Left kidney (tissue), 2 donors: ENCODE measurements around the gene GAS2L1. TPM values are rescaled to one million over a fixed set of nuclear protein-coding genes. Genes with fewer than 3 reads are reported as not detected.

Experiments
- DNase-seq: peaks from one replicate; pipeline ENCODE4 v3.0.0-alpha.2; 2013
- polyA plus RNA-seq: library from polyadenylated mRNA; unstranded; fragments of 120-200 nt; gene quantifications from one replicate; pipeline ENCODE4 v1.2.1, GENCODE V29; 2013; ENCODE audit not compliant: insufficient read length

The GAS2L1 gene
- polyA plus RNA-seq, 1 donor = 5.9 TPM

GRCh38 chr22:29272624-29273023 lies 33.8 kb upstream of the GAS2L1 start:
- no peak for DNase-seq

GRCh38 chr22:29275167-29275566 lies 31.3 kb upstream of the GAS2L1 start:
- DNase-seq = no peak

DNA sequence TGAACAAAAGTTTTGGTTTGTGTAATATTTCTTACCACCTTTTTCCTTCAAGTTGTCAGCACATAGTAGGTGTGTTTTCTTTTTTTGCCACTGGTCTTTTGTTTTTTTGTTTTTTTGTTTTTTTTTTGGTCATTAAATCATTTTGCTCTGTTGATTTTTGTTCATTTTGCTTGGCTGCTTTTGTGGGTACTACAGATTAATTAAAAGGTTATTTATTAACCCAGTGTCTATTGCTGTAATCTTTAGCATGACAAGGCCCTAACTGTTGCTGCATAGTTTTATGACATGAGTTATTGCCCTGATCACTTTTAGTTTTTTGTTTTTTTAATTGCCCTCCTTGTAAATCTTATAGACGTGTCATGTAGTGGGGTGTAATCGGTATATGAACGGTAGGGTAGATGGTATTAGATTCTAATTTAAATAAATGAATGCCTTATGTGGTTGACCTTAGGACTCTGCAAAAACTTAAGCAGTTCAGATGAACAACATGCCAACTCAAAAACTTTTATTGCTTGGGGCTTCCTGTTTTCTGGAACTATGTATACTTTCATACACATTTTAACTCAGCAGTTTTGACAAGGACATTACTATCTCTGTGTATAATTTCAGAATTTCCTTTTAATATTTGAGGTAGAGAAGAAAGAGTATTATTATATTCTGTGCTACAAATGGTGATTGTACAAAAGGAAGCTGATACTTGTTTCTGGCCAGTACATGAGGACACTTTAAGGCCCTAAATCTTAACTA lies 30.5 kb upstream of the GAS2L1 start:
- no peak for DNase-seq

GRCh38 chr22:29277927-29278326 lies 28.5 kb upstream of the GAS2L1 start:
- DNase-seq = no peak

DNA sequence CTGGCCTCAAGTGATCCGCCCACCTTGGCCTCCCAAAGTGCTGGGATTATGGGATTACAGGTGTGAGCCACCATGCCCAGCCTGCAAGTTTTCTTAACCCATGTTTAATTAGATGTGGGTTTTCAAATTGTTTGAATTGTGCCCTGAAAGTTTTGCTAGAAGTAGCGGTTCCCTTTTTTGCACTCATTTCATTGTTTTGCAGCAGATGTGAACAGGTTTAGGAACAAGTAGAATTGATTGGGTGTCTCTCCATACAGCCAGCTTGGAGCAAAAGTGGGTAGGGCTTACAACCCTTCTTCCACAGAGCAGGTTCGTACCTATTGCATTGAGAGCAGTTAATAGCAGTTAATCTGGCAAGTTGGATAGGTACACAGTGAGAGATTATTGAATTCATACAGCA lies 22.3 kb upstream of the GAS2L1 start:
- DNase-seq = no peak

- no peak for DNase-seq
These were observed 17.6 kb upstream of the GAS2L1 start for GRCh38 chr22:29288837-29289236.

DNA sequence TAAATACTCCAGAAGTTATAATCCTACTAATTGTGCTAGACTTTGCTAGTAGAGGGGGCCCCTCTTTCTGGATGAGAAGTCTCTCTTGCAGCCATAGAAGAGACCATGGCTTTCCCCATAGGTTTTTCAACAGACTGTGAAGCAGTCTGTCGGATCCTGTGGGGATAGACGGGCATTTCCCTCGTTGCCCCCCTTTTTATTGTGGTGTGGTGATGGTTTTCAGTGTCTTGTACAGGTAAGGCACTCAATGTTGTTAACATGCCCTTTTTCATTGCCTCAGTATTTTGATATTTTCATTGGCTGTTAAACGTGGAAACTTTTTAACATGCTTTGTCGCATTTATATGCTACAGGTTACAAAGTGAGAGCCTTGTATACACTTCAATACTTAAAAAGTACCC lies 16.4 kb upstream of the GAS2L1 start:
- DNase-seq = no peak

GRCh38 chr22:29291215-29291614 lies 15.2 kb upstream of the GAS2L1 start:
- DNase-seq = no peak

DNA sequence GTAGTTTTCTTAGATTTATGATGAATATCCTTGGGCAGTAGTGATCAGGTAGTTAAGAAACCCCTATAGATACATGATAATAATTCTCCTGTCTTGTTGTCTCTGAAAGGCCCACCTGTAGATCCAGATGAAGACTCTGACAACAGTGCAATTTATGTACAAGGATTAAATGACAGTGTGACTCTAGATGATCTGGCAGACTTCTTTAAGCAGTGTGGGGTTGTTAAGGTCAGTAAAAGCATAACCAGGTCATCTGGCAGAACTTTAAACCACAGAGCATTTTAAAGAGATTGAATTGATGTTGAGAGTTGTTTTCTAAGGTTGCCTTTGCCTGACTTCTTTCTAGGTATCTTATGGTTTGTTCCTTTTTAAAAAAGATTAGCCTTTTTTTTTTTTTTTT lies 14.1 kb upstream of the GAS2L1 start:
- DNase-seq = no peak

- no peak for DNase-seq
These were observed 7.8 kb upstream of the GAS2L1 start for GRCh38 chr22:29298641-29299040.

- no peak for DNase-seq
These were observed 7.1 kb upstream of the GAS2L1 start for GRCh38 chr22:29299136-29299900.

GRCh38 chr22:29300467-29300806 lies 6.0 kb upstream of the GAS2L1 start:
- DNase-seq = no peak

GRCh38 chr22:29300807-29301601 lies 5.4 kb upstream of the GAS2L1 start:
- no peak for DNase-seq

DNA sequence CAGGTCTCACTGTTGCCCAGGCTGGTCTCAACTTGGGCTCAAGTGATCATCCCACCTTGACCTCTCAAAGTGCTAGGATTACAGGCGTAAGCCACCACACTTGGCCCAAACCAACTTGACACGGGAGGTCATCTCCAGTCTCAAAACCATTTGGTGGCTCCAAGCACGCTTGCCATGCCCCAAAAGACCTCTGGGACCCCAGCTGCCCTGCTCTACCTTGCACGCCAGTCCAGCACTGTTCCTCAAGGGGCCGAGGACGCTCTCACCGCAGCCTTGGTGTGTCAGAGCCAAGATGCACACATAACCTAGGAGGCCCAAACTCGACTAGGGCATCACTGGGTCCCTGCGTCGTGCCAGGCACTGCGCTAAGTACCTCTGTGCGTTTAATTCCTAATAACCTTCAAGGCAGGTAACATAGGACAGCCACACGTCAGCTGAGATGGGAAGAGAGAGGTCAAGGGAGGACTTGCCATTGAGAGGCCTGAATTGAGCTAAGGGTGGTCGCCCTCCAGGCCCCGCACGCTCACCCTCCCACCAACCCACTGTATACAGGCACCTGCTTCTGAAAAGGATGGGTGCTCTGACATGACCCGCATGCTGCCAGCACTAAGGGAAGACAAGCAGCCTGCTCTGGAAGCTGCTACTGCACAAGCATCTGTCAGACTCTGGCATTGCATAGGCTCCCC lies 4.6 kb upstream of the GAS2L1 start:
- no peak for DNase-seq

- no peak for DNase-seq
These were observed 4.1 kb upstream of the GAS2L1 start for GRCh38 chr22:29302402-29302680.

- no peak for DNase-seq
These were observed 3.6 kb upstream of the GAS2L1 start for GRCh38 chr22:29302681-29303465.

DNA sequence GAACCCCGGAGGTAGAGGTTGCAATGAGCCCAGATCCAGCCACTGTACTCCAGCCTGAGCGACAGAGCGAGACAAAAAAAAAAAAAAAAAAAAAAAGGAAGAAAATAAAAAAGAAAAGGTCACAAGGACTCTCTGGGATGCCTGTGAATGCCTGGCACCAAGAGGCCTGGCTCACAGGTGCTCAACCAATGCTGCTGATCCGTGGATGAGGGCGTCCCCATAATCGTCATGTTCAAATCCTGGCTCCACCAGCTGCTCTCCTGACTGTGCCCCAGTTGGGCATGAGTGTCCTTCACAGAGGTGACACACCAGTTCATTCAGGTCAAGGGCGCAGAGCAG lies 645 bp upstream of the GAS2L1 start:
- DNase-seq = no peak

DNA sequence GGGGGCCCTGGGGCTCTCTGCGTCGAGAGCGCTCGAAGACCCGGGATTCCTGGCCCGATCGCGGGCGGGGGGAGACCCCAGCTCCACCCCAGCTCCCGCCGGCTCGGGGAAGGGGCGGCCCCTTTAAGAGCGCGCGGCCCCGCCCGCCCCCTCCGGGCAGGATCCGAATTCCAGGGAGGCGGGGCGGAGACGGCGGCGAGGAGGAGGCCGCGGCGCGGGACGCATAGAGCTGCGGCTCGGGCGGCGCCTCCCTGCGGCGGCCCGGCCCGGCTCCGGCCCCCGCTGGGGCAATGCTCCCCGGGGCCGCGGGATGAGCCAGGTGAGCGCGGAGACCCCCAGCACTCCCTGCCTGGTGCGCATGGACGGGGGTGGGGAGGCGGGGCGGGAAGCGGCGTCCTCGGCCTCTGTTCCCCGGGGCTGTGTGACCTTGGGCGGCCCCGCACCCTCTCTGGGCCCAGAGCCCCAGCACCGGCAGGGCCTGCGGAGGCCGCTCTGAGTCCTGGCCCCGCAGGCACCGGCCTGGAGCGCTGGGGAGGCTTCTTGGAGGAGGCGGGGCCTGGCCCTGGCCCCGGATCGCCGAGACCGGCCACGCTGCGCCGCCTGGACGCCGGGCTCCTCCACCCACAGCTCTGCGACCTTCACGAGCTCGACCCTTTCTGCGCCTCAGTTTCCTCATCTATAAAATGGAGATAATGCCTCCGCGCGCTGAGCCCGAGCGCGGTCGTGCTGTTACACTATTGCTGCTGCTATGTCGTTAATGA lies 565 bp downstream of the GAS2L1 start:
- peak; percentile 85 for DNase-seq

DNA sequence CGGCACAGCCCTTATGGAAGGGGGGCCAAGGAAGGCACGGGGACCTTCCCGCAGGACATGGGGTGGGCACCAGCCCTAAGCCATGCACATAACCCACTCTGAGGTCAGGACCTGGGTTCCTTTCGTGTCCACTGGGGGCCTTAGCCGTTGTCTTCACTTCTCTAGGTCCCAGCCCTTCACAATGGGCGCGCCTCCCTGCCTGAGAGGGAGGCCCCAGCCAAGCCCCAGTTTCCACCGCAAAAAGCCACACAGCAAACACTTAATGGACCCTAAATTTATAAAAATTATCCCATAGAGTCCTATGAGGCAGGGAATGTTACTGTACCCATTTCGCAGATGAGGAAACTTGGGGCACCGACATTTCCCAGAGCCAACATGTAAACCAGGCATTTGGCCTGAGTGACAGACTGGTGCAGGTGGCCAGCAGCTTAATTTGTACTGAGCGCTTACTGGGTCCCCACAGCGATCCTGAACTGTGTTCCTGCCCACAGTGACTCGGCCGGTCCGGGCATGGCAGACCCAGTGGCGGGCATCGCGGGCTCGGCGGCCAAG lies 1.2 kb downstream of the GAS2L1 start:
- DNase-seq = no peak

GRCh38 chr22:29308148-29308790 lies 1.8 kb downstream of the GAS2L1 start:
- no peak for DNase-seq
